GM23338 (cell line): ENCODE results near the gene SPINK6. TPM values are rescaled to one million over a fixed set of nuclear protein-coding genes. Genes with fewer than 3 reads are reported as not detected.

Experiments used
- ATAC-seq: fragments of 200-7000 bp; cut with Tn5 transposase; 3 replicates; pipeline ENCODE4 v1.9.1; 2020
- DNase-seq: peaks from one replicate; pipeline ENCODE4 v3.0.0-alpha.2; 2015; ENCODE audit warnings: low spot score
- H2AFZ ChIP-seq: fragments of 200-600 bp; sonication (generic); 2 replicates; pipeline ENCODE4 v1.8.0; 2016; ENCODE audit warnings: antibody characterized with exemption, mild to moderate bottlenecking, moderate library complexity
- H3F3A ChIP-seq: fragments of 200-600 bp; sonication (generic); replicated peaks from 2 replicates; pipeline ENCODE4 v1.8.0; 2017; ENCODE audit warnings: antibody characterized with exemption, mixed run types, low read depth
- H3K27ac ChIP-seq: fragments of 200-600 bp; sonication (generic); 2 replicates; pipeline ENCODE4 v1.6.1; 2016; ENCODE audit warnings: low read depth
- H3K27me3 ChIP-seq: fragments of 200-600 bp; sonication (generic); 2 replicates; pipeline ENCODE4 v1.8.0; 2016; ENCODE audit warnings: mild to moderate bottlenecking, mixed run types, moderate library complexity; ENCODE audit not compliant: insufficient read depth
- H3K36me3 ChIP-seq: fragments of 200-600 bp; sonication (generic); 2 replicates; pipeline ENCODE4 v1.8.0; 2016; ENCODE audit warnings: mild to moderate bottlenecking; ENCODE audit not compliant: insufficient read depth
- H3K4me1 ChIP-seq: fragments of 200-600 bp; sonication (generic); 2 replicates; pipeline ENCODE4 v1.8.0; 2016; ENCODE audit warnings: mild to moderate bottlenecking, moderate library complexity; ENCODE audit not compliant: insufficient read depth
- H3K4me2 ChIP-seq: fragments of 200-600 bp; sonication (generic); 2 replicates; pipeline ENCODE4 v1.7.1; 2017; ENCODE audit warnings: mixed run types
- H3K4me3 ChIP-seq: fragments of 200-600 bp; sonication (generic); 2 replicates; pipeline ENCODE4 v1.6.1; 2016; ENCODE audit warnings: mixed run types
- H3K79me2 ChIP-seq: fragments of 200-600 bp; sonication (generic); replicated peaks from 2 replicates; pipeline ENCODE4 v1.8.0; 2017; ENCODE audit warnings: mild to moderate bottlenecking; ENCODE audit not compliant: insufficient read depth
- H3K9me2 ChIP-seq: fragments of 200-600 bp; sonication (generic); 2 replicates; pipeline ENCODE4 v1.8.0; 2017; ENCODE audit not compliant: insufficient read depth
- H4K20me1 ChIP-seq: fragments of 200-600 bp; sonication (generic); replicated peaks from 2 replicates; pipeline ENCODE4 v1.8.0; 2017; ENCODE audit warnings: mild to moderate bottlenecking; ENCODE audit not compliant: insufficient read depth
- H3K27ac Mint-ChIP-seq: 2 replicates; pipeline ENCODE4 v1.8.0; 2020; ENCODE audit warnings: inconsistent platforms, mild to moderate bottlenecking, moderate library complexity, mixed read lengths
- H3K27me3 Mint-ChIP-seq: 3 replicates; pipeline ENCODE4 v1.8.0; 2022; ENCODE audit warnings: low read depth, mild to moderate bottlenecking, moderate library complexity, mixed read lengths, inconsistent platforms; ENCODE audit not compliant: insufficient read depth, poor library complexity
- H3K36me3 Mint-ChIP-seq: 3 replicates; pipeline ENCODE4 v1.8.0; 2021; ENCODE audit warnings: low read depth, mild to moderate bottlenecking, inconsistent platforms, moderate library complexity, mixed read lengths
- H3K4me1 Mint-ChIP-seq: 3 replicates; pipeline ENCODE4 v1.8.0; 2020; ENCODE audit warnings: mild to moderate bottlenecking, inconsistent platforms, mixed read lengths
- H3K4me3 Mint-ChIP-seq: 3 replicates; pipeline ENCODE4 v1.8.0; 2021; ENCODE audit warnings: moderate library complexity, mild to moderate bottlenecking, inconsistent platforms, mixed read lengths
- H3K9me3 Mint-ChIP-seq: 3 replicates; pipeline ENCODE4 v1.8.0; 2020; ENCODE audit warnings: moderate library complexity, mild to moderate bottlenecking, inconsistent platforms, mixed read lengths
- CREB1 ChIP-seq: fragments of 250-450 bp; sonication (Bioruptor Pico); IDR thresholded peaks from 2 replicates; pipeline ENCODE4 v1.5.0; 2020; ENCODE audit warnings: low read depth, mild to moderate bottlenecking, moderate library complexity
- EZH2 ChIP-seq: fragments of 200-600 bp; sonication (generic); IDR thresholded peaks from one replicate; pipeline ENCODE4 v1.8.0; 2017; ENCODE audit warnings: antibody characterized with exemption, mild to moderate bottlenecking, low read depth; ENCODE audit not compliant: unreplicated experiment
- EZH2phosphoT487 ChIP-seq: fragments of 200-600 bp; sonication (generic); IDR thresholded peaks from one replicate; pipeline ENCODE4 v1.8.1; 2018; ENCODE audit warnings: antibody characterized with exemption; ENCODE audit not compliant: unreplicated experiment
- NANOG ChIP-seq: IDR thresholded peaks from 2 replicates; pipeline ENCODE4 v1.6.1; 2016; ENCODE audit warnings: antibody characterized with exemption, borderline replicate concordance
- STAT1 ChIP-seq: IDR thresholded peaks from one replicate; pipeline ENCODE4 v1.6.1; 2016; ENCODE audit warnings: antibody characterized with exemption; ENCODE audit not compliant: unreplicated experiment
- ZNF114 ChIP-seq: fragments of 250-450 bp; sonication (Bioruptor Pico); IDR thresholded peaks from 2 replicates; pipeline ENCODE4 v1.5.0; 2020; ENCODE audit warnings: mild to moderate bottlenecking, moderate library complexity
- ZNF331 ChIP-seq: fragments of 250-450 bp; sonication (Bioruptor Pico); IDR thresholded peaks from 2 replicates; pipeline ENCODE4 v1.5.0; 2020; ENCODE audit warnings: low read depth, mild to moderate bottlenecking, moderate library complexity
- polyA plus RNA-seq: library from polyadenylated mRNA; unstranded; fragments of >200 nt; fragmentation: Nextera tagmentation; extraction: Ambion mirVana; gene quantifications from 2 replicates; pipeline ENCODE4 v1.2.1, GENCODE V29; 2016
- total RNA-seq: library from RNA; depleted of rRNA; stranded (reverse); fragments of >200 nt; shearing (Covaris generic); gene quantifications from 2 replicates; pipeline ENCODE4 v1.2.3, GENCODE V29; 2014
- TF ChIP-seq, protein P1 (sequence below): fragments of 250-450 bp; sonication (Bioruptor Pico); IDR thresholded peaks from 2 replicates; pipeline ENCODE4 v1.5.0; 2020; ENCODE audit warnings: mild to moderate bottlenecking, moderate library complexity

Gene SPINK6
- total and polyA plus RNA-seq, 2 experiments from 2014 or later = 0.53 TPM; not detected in 1

DNA sequence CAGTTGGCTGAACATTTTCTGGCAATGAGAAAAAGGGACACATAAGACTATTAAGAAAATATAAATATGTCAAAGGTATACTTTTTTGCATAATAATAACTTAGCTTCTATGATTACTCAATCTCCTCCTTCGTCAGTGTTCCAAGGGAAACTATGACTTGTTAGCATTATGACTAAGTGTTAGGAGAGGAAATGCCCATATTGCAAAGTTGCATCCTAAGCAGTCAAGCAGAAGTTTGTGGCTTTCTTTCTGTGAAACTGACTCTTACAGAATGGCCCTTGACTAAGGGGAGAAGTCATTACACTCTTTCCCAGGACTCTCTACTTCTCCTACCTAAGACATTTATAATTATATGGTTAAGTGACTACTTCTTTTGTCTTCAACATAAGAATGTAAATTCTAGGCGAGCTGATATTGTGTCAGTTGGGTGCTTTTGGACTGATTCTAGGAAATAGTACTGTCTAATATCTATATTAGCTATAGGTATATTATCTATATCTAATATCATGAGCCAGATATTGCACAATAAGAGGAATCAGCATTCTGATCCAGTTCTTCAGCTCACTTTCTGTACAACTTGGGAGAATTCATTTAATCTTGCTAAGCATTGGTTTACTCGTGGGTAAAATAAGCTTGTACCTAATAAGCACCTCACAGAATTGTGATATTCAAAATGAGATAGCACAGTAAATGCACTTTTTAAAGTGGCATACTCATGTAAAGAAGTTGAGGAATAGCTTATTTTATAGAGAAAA is 16.4 kb upstream of the SPINK6 start (continued):
- TF ChIP-seq, protein P1, sequence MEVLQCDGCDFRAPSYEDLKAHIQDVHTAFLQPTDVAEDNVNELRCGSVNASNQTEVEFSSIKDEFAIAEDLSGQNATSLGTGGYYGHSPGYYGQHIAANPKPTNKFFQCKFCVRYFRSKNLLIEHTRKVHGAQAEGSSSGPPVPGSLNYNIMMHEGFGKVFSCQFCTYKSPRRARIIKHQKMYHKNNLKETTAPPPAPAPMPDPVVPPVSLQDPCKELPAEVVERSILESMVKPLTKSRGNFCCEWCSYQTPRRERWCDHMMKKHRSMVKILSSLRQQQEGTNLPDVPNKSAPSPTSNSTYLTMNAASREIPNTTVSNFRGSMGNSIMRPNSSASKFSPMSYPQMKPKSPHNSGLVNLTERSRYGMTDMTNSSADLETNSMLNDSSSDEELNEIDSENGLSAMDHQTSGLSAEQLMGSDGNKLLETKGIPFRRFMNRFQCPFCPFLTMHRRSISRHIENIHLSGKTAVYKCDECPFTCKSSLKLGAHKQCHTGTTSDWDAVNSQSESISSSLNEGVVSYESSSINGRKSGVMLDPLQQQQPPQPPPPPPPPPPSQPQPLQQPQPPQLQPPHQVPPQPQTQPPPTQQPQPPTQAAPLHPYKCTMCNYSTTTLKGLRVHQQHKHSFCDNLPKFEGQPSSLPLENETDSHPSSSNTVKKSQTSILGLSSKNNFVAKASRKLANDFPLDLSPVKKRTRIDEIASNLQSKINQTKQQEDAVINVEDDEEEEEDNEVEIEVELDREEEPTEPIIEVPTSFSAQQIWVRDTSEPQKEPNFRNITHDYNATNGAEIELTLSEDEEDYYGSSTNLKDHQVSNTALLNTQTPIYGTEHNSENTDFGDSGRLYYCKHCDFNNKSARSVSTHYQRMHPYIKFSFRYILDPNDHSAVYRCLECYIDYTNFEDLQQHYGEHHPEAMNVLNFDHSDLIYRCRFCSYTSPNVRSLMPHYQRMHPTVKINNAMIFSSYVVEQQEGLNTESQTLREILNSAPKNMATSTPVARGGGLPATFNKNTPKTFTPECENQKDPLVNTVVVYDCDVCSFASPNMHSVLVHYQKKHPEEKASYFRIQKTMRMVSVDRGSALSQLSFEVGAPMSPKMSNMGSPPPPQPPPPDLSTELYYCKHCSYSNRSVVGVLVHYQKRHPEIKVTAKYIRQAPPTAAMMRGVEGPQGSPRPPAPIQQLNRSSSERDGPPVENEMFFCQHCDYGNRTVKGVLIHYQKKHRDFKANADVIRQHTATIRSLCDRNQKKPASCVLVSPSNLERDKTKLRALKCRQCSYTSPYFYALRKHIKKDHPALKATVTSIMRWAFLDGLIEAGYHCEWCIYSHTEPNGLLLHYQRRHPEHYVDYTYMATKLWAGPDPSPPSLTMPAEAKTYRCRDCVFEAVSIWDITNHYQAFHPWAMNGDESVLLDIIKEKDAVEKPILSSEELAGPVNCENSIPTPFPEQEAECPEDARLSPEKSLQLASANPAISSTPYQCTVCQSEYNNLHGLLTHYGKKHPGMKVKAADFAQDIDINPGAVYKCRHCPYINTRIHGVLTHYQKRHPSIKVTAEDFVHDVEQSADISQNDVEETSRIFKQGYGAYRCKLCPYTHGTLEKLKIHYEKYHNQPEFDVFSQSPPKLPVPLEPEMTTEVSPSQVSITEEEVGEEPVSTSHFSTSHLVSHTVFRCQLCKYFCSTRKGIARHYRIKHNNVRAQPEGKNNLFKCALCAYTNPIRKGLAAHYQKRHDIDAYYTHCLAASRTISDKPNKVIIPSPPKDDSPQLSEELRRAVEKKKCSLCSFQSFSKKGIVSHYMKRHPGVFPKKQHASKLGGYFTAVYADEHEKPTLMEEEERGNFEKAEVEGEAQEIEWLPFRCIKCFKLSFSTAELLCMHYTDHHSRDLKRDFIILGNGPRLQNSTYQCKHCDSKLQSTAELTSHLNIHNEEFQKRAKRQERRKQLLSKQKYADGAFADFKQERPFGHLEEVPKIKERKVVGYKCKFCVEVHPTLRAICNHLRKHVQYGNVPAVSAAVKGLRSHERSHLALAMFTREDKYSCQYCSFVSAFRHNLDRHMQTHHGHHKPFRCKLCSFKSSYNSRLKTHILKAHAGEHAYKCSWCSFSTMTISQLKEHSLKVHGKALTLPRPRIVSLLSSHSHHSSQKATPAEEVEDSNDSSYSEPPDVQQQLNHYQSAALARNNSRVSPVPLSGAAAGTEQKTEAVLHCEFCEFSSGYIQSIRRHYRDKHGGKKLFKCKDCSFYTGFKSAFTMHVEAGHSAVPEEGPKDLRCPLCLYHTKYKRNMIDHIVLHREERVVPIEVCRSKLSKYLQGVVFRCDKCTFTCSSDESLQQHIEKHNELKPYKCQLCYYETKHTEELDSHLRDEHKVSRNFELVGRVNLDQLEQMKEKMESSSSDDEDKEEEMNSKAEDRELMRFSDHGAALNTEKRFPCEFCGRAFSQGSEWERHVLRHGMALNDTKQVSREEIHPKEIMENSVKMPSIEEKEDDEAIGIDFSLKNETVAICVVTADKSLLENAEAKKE (CRISPR knock-in tag) = no peak
- TF ChIP-seq NANOG = no peak
- TF ChIP-seq ZNF114 (CRISPR knock-in tag) = no peak
- no peak for TF ChIP-seq EZH2
- no peak for TF ChIP-seq STAT1
- no peak for TF ChIP-seq EZH2phosphoT487
- no peak for TF ChIP-seq CREB1

DNA sequence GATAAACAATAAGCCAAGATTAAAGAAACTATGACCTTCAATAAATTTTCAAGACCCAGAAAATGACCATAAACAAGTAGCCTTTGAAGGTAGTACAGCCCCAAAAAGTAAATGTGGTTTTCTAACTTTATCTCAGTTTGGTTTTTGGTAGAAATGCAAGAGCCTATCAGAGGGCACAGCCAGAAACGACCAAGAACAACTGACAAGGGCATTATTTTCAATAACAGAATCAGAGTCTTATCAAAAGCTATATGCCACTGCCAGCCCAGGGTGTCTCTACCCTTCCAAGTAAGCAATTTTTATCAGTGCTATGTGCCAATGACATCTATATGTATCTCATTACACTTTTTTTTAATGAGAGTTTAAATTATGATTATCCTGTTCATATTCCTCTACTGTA is 11.8 kb upstream of the SPINK6 start:
- H3F3A ChIP-seq = no peaks in the 10 kb centered on the region
- no peaks in the 10 kb centered on the region for H3K27me3 ChIP-seq
- H3K9me3 Mint-ChIP-seq = no peaks in the 10 kb centered on the region
- no peaks in the 10 kb centered on the region for H3K9me2 ChIP-seq
- H3K79me2 ChIP-seq = no peaks in the 10 kb centered on the region
- no peak overlapping the region for H3K27ac ChIP-seq
- H3K4me3 ChIP-seq = no peak overlapping the region
- no peaks in the 10 kb centered on the region for H3K27me3 Mint-ChIP-seq
- H3K4me3 Mint-ChIP-seq = no peak overlapping the region
- no peaks in the 10 kb centered on the region for H3K36me3 ChIP-seq
- H3K4me1 ChIP-seq = no peaks in the 10 kb centered on the region
- H3K4me2 ChIP-seq = no peak overlapping the region
- H3K27ac Mint-ChIP-seq = no peak overlapping the region
- H2AFZ ChIP-seq = no peak overlapping the region
- no peaks in the 10 kb centered on the region for H3K4me1 Mint-ChIP-seq
- no peaks in the 10 kb centered on the region for H3K36me3 Mint-ChIP-seq
- ATAC-seq (no peak), DNase-seq (no peak)
- no peaks in the 10 kb centered on the region for H4K20me1 ChIP-seq
- no peak for TF ChIP-seq EZH2phosphoT487
- no peak for TF ChIP-seq NANOG
- TF ChIP-seq, protein P1 (CRISPR knock-in tag) = no peak
- no peak for TF ChIP-seq ZNF331 (CRISPR knock-in tag)
- no peak for TF ChIP-seq CREB1
